ENCODE measurements around the gene ERAP2. TPM values are rescaled to one million over a fixed set of nuclear protein-coding genes. Genes with fewer than 3 reads are reported as not detected.
"Not testable (repeated sequence)": the region's sequence is repeated elsewhere in the genome, so short reads cannot be mapped to it uniquely, and the experiment has no call there.

Gene ERAP2
- total RNA-seq, 1 donor, result 6.7 TPM

DNA sequence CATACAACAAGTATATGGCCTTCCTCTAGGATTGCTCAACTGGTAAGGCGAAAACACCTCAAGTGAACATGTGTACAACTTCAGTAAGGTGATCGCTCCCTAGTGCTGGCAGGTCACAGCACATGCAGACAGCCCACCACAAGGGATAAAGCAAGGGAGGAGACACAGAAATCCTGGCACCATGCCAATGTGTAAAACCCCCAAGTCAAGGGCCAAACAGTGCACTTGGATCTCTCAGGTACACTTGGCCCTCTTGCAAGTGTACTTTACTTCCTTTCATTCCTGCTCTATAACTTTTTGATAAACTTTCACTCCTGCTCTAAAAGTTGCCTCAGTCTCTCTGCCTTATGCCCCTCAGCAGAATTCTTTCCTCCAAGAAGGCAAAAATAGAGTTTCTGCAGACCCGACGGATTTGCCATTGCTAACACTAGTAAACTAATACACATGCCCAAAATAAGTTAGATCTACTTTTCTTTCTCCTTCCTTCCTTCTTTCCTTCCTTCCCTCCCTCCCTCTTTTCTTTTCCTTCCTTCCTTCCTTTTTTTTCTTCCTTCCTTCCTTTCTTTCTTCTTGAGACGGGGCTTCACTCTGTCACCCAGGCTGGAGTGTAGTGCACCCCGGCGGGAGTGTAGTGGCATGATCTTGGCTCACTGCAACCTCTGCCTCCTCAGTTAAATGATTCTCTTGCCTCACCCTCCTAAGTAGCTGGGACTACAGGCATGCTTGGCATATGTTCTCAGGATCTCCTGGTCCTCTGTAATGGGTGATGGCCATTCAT lies 52.8 kb downstream of the ERAP2 start:
- H3K4me3 ChIP-seq (ENCODE audit: low read depth, low read length), result no peak overlapping the region
- TF ChIP-seq CTCF (IDR thresholded peaks at IDR 0.05; ENCODE audit: insufficient read depth, low read length), result no peak
- no peak for DNase-seq (ENCODE audit: low read depth)

DNA sequence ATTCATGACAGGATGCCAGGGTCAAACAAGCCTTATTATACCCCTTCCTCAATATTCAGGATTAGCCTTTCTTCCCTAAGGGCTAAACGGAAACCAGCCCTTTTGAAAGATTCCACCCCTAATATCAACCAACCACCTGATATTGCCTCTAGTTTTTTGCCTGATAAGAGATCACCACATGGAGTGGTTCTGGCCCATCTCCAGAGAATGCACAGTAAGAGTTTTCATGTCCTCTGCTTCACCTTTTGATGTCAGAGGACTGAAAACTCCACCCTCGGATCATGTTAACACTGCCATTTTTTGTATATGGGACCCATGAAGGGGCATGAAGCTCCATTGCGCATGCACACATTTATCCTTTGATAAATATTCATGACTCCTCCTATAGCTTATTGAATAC lies 53.8 kb downstream of the ERAP2 start:
- TF ChIP-seq CTCF (IDR thresholded peaks at IDR 0.05; ENCODE audit: insufficient read depth, low read length), result no peak
- no peak overlapping the region for H3K4me3 ChIP-seq (ENCODE audit: low read depth, low read length)
- no peak for DNase-seq (ENCODE audit: low read depth)

GRCh38 chr5:96930589-96930988 lies 54.3 kb downstream of the ERAP2 start:
- DNase-seq (ENCODE audit: low read depth), result no peak
- H3K4me3 ChIP-seq (ENCODE audit: low read depth, low read length), result no peak overlapping the region
- no peak for TF ChIP-seq CTCF (IDR thresholded peaks at IDR 0.05; ENCODE audit: insufficient read depth, low read length)

DNA sequence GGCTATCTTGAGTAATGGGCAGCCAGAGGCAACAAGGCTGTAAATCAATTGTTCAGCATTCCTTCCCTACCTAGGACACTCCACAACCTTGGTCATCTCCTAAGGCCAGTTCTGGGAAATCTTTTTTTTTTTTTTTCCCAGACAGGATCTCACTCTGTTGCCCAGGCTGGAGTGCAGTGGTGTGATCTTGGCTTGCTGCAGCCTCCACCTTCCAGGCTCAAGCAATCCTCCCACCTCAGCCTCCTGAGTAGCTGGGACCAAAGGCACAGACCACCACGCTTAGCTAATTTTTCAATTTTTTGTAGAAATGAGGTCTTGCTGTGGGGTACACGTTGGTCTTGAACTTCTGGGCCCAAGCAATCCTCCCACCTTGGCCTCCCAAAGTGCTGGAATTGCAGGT lies 54.7 kb downstream of the ERAP2 start:
- not testable (repeated sequence) for H3K4me3 ChIP-seq (ENCODE audit: low read depth, low read length); DNase-seq (ENCODE audit: low read depth)

- no peak for DNase-seq (ENCODE audit: low read depth)
- no peak overlapping the region for H3K4me3 ChIP-seq (ENCODE audit: low read depth, low read length)
- no peak for TF ChIP-seq CTCF (IDR thresholded peaks at IDR 0.05; ENCODE audit: insufficient read depth, low read length)
These were observed 55.3 kb downstream of the ERAP2 start for GRCh38 chr5:96931605-96932004.

GRCh38 chr5:96932026-96932425 lies 55.7 kb downstream of the ERAP2 start:
- H3K4me3 ChIP-seq (ENCODE audit: low read depth, low read length), result no peak overlapping the region
- TF ChIP-seq CTCF (IDR thresholded peaks at IDR 0.05; ENCODE audit: insufficient read depth, low read length), result no peak
- DNase-seq (ENCODE audit: low read depth), result no peak

- H3K4me3 ChIP-seq (ENCODE audit: low read depth, low read length), result peak overlapping the region; percentile 90
- TF ChIP-seq CTCF (IDR thresholded peaks at IDR 0.05; ENCODE audit: insufficient read depth, low read length), result no peak
- DNase-seq (ENCODE audit: low read depth), result peak; percentile 67
These were observed 57.7 kb downstream of the ERAP2 start for GRCh38 chr5:96933764-96934707.

All from fibroblast of the aortic adventitia (primary cell).